Suprapubic skin (tissue), 4 donors: ENCODE data around the gene MAD2L2. TPM values are rescaled to one million over a fixed set of nuclear protein-coding genes. Genes with fewer than 3 reads are reported as not detected.

Experiments
- DNase-seq, 2 donors: peaks; one replicate each; pipeline ENCODE4 v3.0.0-alpha.2; 2019; ENCODE audit warnings: low spot score in 2 of 2
- H3K27ac ChIP-seq: fragments of 200-600 bp; sonication (generic); one replicate; pipeline ENCODE4 v1.5.1; 2019
- H3K27me3 ChIP-seq: fragments of 200-600 bp; sonication (generic); one replicate; pipeline ENCODE4 v1.5.1; 2019
- H3K36me3 ChIP-seq: fragments of 200-600 bp; sonication (generic); one replicate; pipeline ENCODE4 v1.5.1; 2019
- H3K4me1 ChIP-seq: fragments of 200-600 bp; sonication (generic); one replicate; pipeline ENCODE4 v1.5.1; 2019
- H3K4me3 ChIP-seq: fragments of 200-600 bp; sonication (generic); one replicate; pipeline ENCODE4 v1.5.1; 2019; ENCODE audit warnings: mild to moderate bottlenecking
- H3K9me3 ChIP-seq: fragments of 200-600 bp; sonication (generic); one replicate; pipeline ENCODE4 v1.5.1; 2019
- CTCF ChIP-seq, 2 donors: fragments of 200-600 bp in 1 of 2; fragments of 450-650 bp in 1 of 2; sonication (generic) in 1 of 2; IDR thresholded peaks; one replicate each; pipeline ENCODE4 v1.5.1; 2016 to 2019; ENCODE audit warnings: antibody characterized with exemption in 2 of 2, mild to moderate bottlenecking in 1 of 2, moderate library complexity in 1 of 2
- EP300 ChIP-seq: sonication (generic); formaldehyde crosslinking; IDR thresholded peaks from one replicate; pipeline ENCODE4 v1.6.1; 2017; ENCODE audit warnings: antibody characterized with exemption
- POLR2A ChIP-seq, 2 donors: fragments of 450-650 bp; IDR thresholded peaks; one replicate each; pipeline ENCODE4 v1.6.1; 2017; ENCODE audit warnings: antibody characterized with exemption in 2 of 2, mild to moderate bottlenecking in 2 of 2, moderate library complexity in 2 of 2
- POLR2AphosphoS5 ChIP-seq, 3 donors: sonication (generic); formaldehyde crosslinking; IDR thresholded peaks; one replicate each; pipeline ENCODE4 v1.6.1; 2017; ENCODE audit warnings: antibody characterized with exemption in 3 of 3
- WGBS: methylation state at CpG from one replicate; pipeline ENCODE4 v1.1.5; 2018; 5-methylcytosine and 5-hydroxymethylcytosine counted together
- total RNA-seq, 4 donors: library from RNA; depleted of rRNA; stranded (reverse); fragments of >200 nt; gene quantifications; one replicate each; pipeline ENCODE4 v1.1.0, GENCODE V29; 2016

MAD2L2 gene
- total RNA-seq, 4 donors from 2014 or later, result 25.4 to 35.0 (median 32.7) TPM

- Histone ChIP-seq H3K27ac (no peak overlapping the region), H3K9me3 (no peaks in the 10 kb centered on the region), H3K36me3 (no peaks in the 10 kb centered on the region), H3K4me1 (peaks cover 5% of the 10 kb centered on the region), H3K27me3 (peaks cover 15% of the 10 kb centered on the region), H3K4me3 (no peak overlapping the region)
- WGBS, result 91% methylated on average over 3 of the region's 5 CpGs
- TF ChIP-seq EP300 (no peak), POLR2A (IDR thresholded peaks at IDR 0.05) (no peak), POLR2AphosphoS5 (IDR thresholded peaks at IDR 0.05) (no peak), CTCF (IDR thresholded peaks at IDR 0.05) (no peak)
- no peak for DNase-seq
These were observed 30.5 kb upstream of the MAD2L2 start for GRCh38 chr1:11711490-11711889.

- H3K27me3 ChIP-seq, result peaks cover 29% of the 10 kb centered on the region
These were observed 27.8 kb upstream of the MAD2L2 start for GRCh38 chr1:11708554-11709350.

GRCh38 chr1:11707621-11708276 lies 26.8 kb upstream of the MAD2L2 start:
- H3K27me3 ChIP-seq, result peaks cover 32% of the 10 kb centered on the region
- TF ChIP-seq POLR2AphosphoS5 (IDR thresholded peaks at IDR 0.05) (no peak), POLR2A (IDR thresholded peaks at IDR 0.05) (no peak), CTCF (IDR thresholded peaks at IDR 0.05) (no peak), EP300 (no peak)
- DNase-seq, result no peak
- H3K9me3 ChIP-seq, result no peaks in the 10 kb centered on the region
- 19% methylated on average over 8 of the region's 17 CpGs for WGBS
- H3K4me3 ChIP-seq, result no peak overlapping the region
- no peak overlapping the region for H3K27ac ChIP-seq
- no peaks in the 10 kb centered on the region for H3K36me3 ChIP-seq
- H3K4me1 ChIP-seq, result peaks cover 5% of the 10 kb centered on the region

More at GRCh38 chr1:11708554-11709350, 27.8 kb upstream of the MAD2L2 start:
- Histone ChIP-seq H3K4me1 (peaks cover 5% of the 10 kb centered on the region), H3K4me3 (no peak overlapping the region), H3K9me3 (no peaks in the 10 kb centered on the region), H3K36me3 (no peaks in the 10 kb centered on the region), H3K27ac (no peak overlapping the region)
- TF ChIP-seq POLR2AphosphoS5 (IDR thresholded peaks at IDR 0.05) (no peak), CTCF (IDR thresholded peaks at IDR 0.05) (no peak), POLR2A (IDR thresholded peaks at IDR 0.05) (no peak), EP300 (no peak)
- DNase-seq, result no peak
- WGBS, result 80% methylated on average over 8 of the region's 11 CpGs

GRCh38 chr1:11706292-11706691 lies 25.3 kb upstream of the MAD2L2 start:
- 98% methylated on average over 4 of the region's 14 CpGs for WGBS
- DNase-seq, result no peak
- H3K4me3 ChIP-seq, result no peak overlapping the region
- H3K36me3 ChIP-seq, result no peaks in the 10 kb centered on the region
- TF ChIP-seq EP300 (no peak), POLR2AphosphoS5 (IDR thresholded peaks at IDR 0.05) (no peak)
- H3K4me1 ChIP-seq, result peaks cover 13% of the 10 kb centered on the region
- peaks cover 46% of the 10 kb centered on the region for H3K27me3 ChIP-seq
- H3K9me3 ChIP-seq, result no peaks in the 10 kb centered on the region
- H3K27ac ChIP-seq, result no peak overlapping the region

GRCh38 chr1:11705596-11705995 lies 24.6 kb upstream of the MAD2L2 start:
- H3K27ac ChIP-seq, result no peak overlapping the region
- 77% methylated on average over 9 of the region's 9 CpGs for WGBS
- H3K27me3 ChIP-seq, result peaks cover 53% of the 10 kb centered on the region

More at GRCh38 chr1:11705596-11705995, 24.6 kb upstream of the MAD2L2 start:
- Histone ChIP-seq H3K4me1 (peaks cover 19% of the 10 kb centered on the region), H3K36me3 (no peaks in the 10 kb centered on the region), H3K4me3 (no peak overlapping the region), H3K9me3 (no peaks in the 10 kb centered on the region)
- DNase-seq, result no peak
- no peak for TF ChIP-seq EP300
- no peak for TF ChIP-seq CTCF (IDR thresholded peaks at IDR 0.05)
- TF ChIP-seq POLR2AphosphoS5 (IDR thresholded peaks at IDR 0.05), result no peak
- no peak for TF ChIP-seq POLR2A (IDR thresholded peaks at IDR 0.05)
